K562 (cell line): ENCODE measurements around the gene ATG4D. TPM values are rescaled to one million over a fixed set of nuclear protein-coding genes. Genes with fewer than 3 reads are reported as not detected.

Experiments used
- COPS2 ChIP-seq: fragments of 450-650 bp; conservative IDR thresholded peaks from 2 replicates; pipeline ENCODE4 v1.6.1; 2016; ENCODE audit warnings: mild to moderate bottlenecking, moderate library complexity
- CTBP1 ChIP-seq: fragments of 450-650 bp; IDR thresholded peaks from 2 replicates; pipeline ENCODE4 v1.6.1; 2016; ENCODE audit warnings: borderline replicate concordance
- DPF2 ChIP-seq: fragments of 450-650 bp; IDR thresholded peaks from 2 replicates; pipeline ENCODE4 v1.6.1; 2016
- FOS ChIP-seq: IDR thresholded peaks from 3 replicates; pipeline ENCODE4 v1.6.1; 2011; ENCODE audit not compliant: insufficient read length; ENCODE audit errors: extremely low read depth
- FOXM1 ChIP-seq, 2 experiments: fragments of 450-650 bp in 1 of 2; sonication (generic) in 1 of 2; formaldehyde crosslinking in 1 of 2; IDR thresholded peaks; 2 replicates each; pipeline versions ENCODE4 v1.6.1 to v1.9.0; 2017 to 2022; ENCODE audit warnings: low read depth in 2 of 2, mild to moderate bottlenecking in 2 of 2, missing genetic modification reagents in 1 of 2, moderate library complexity in 1 of 2
- GATAD2B ChIP-seq: fragments of 450-650 bp; IDR thresholded peaks from 2 replicates; pipeline ENCODE4 v1.6.1; 2017; ENCODE audit warnings: mild to moderate bottlenecking, borderline replicate concordance
- HBP1 ChIP-seq: fragments of 450-650 bp; formaldehyde crosslinking; IDR thresholded peaks from 2 replicates; pipeline ENCODE4 v1.4.0; 2022; ENCODE audit warnings: missing genetic modification characterization
- HCFC1 ChIP-seq: IDR thresholded peaks from 2 replicates; pipeline ENCODE4 v1.6.1; 2012; ENCODE audit warnings: low read depth, low read length, improper control_type of control experiment
- ILK ChIP-seq: fragments of 450-650 bp; IDR thresholded peaks from 2 replicates; pipeline ENCODE4 v1.6.1; 2016; ENCODE audit warnings: missing genetic modification characterization, low read depth, mild to moderate bottlenecking, missing compliant biosample characterization, moderate library complexity, borderline replicate concordance
- JUN ChIP-seq, 2 experiments: sonication (generic) in 1 of 2; formaldehyde crosslinking in 1 of 2; IDR thresholded peaks; 2 replicates each; pipeline versions ENCODE4 v1.6.1 to v1.8.0; 2012 to 2022; ENCODE audit warnings: borderline replicate concordance in 2 of 2, mild to moderate bottlenecking in 2 of 2, improper control_type of control experiment in 1 of 2, low read depth in 1 of 2, low read length in 1 of 2, missing genetic modification reagents in 1 of 2
- PCBP2 ChIP-seq: fragments of 200-400 bp; formaldehyde crosslinking; IDR thresholded peaks from 2 replicates; pipeline ENCODE4 v1.6.1; 2018; ENCODE audit warnings: low read length, low read depth, mild to moderate bottlenecking, moderate library complexity; ENCODE audit not compliant: poor library complexity, severe bottlenecking
- SIN3A ChIP-seq, 2 experiments: fragments of 150-350 bp in 1 of 2; IDR thresholded peaks; 2 replicates each; pipeline ENCODE4 v1.6.1; 2011 to 2016; ENCODE audit warnings: borderline replicate concordance in 2 of 2, low read depth in 2 of 2, low read length in 2 of 2, mild to moderate bottlenecking in 2 of 2, moderate library complexity in 2 of 2; ENCODE audit not compliant: control insufficient read depth in 1 of 2
- SREBF1 ChIP-seq: fragments of 150-350 bp; IDR thresholded peaks from 2 replicates; pipeline ENCODE4 v1.6.1; 2014; ENCODE audit warnings: antibody characterized with exemption, low read depth, low read length, borderline replicate concordance
- TSC22D4 ChIP-seq: fragments of 450-650 bp; IDR thresholded peaks from 2 replicates; pipeline ENCODE4 v1.6.1; 2016; ENCODE audit warnings: missing genetic modification characterization, missing biosample characterization, control low read depth
- YBX1 ChIP-seq: fragments of 450-650 bp; IDR thresholded peaks from 2 replicates; pipeline ENCODE4 v1.7.1; 2016; ENCODE audit warnings: mild to moderate bottlenecking
- ZBTB34 ChIP-seq: fragments of 250-450 bp; sonication (Bioruptor Pico); IDR thresholded peaks from 2 replicates; pipeline ENCODE4 v1.8.0; 2021; ENCODE audit warnings: mild to moderate bottlenecking, moderate library complexity
- ZNF12 ChIP-seq: sonication (generic); formaldehyde crosslinking; IDR thresholded peaks from 2 replicates; pipeline ENCODE4 v1.4.0; 2020; ENCODE audit warnings: mild to moderate bottlenecking, missing genetic modification reagents
- ZNF444 ChIP-seq: fragments of 250-450 bp; sonication (Bioruptor Pico); IDR thresholded peaks from 2 replicates; pipeline ENCODE4 v1.4.0; 2020; ENCODE audit warnings: mild to moderate bottlenecking, moderate library complexity
- ZNF551 ChIP-seq: fragments of 250-450 bp; sonication (Bioruptor Pico); IDR thresholded peaks from 2 replicates; pipeline ENCODE4 v1.5.0; 2021; ENCODE audit warnings: mild to moderate bottlenecking, moderate library complexity
- polyA plus RNA-seq, 8 experiments: library from polyadenylated mRNA; depleted of rRNA in 4 of 8; stranded (reverse) in 5 of 8; unstranded in 3 of 8; fragments of >200 nt; fragmentation: Nextera tagmentation in 2 of 8; fragmentation: Illumina TruSeq in 1 of 8; extraction: Ambion mirVana in 2 of 8; extraction: Trizol in 1 of 8; gene quantifications; 2 replicates each; pipeline versions ENCODE4 v1.2.1 to v1.2.3, GENCODE V29; 2011 to 2014; ENCODE audit warnings: inconsistent platforms in 1 of 8, missing spikeins in 1 of 8
- total RNA-seq, 7 experiments: library from RNA; depleted of rRNA in 6 of 7; stranded (reverse); fragments of >200 nt in 6 of 7; fragmentation: Illumina TruSeq in 2 of 7; extraction: Trizol in 2 of 7; gene quantifications; 2 replicates each; pipeline versions ENCODE4 v1.2.1 to v1.2.3, GENCODE V29; 2011 to 2021; ENCODE audit warnings: low replicate concordance in 1 of 7
- TF ChIP-seq, protein P1 (sequence below): fragments of 200-800 bp; sonication (Bioruptor generic); IDR thresholded peaks from 2 replicates; pipeline ENCODE4 v1.6.1; 2016; ENCODE audit warnings: missing genetic modification characterization, missing compliant biosample characterization

Gene ATG4D
- total and polyA plus RNA-seq, 9 of the 15 experiments (the other 6 are each of a cell fraction or from before 2014, with no cell fraction given): 0.51 to 66.1 (median 22.9) TPM

- TF ChIP-seq HBP1 (CRISPR knock-in tag) (no peak), ZNF444 (CRISPR knock-in tag) (no peak), CTBP1 (peak; percentile 98), FOXM1 (IDR thresholded peaks at IDR 0.05; ENCODE audit: low read depth) (peak; percentile 49; the same call in 1 of the 2 replicates), FOXM1 (CRISPR knock-in tag; IDR thresholded peaks at IDR 0.05; ENCODE audit: low read depth) (no peak), ZNF551 (CRISPR knock-in tag) (no peak), COPS2 (no peak), TSC22D4 (tag) (no peak), SREBF1 (peak; percentile 51; the same call in 1 of the 2 replicates), GATAD2B (peak; percentile 95), JUN (IDR thresholded peaks at IDR 0.05; ENCODE audit: borderline replicate concordance, low read depth, low read length) (peak; percentile 71; the same call in 1 of the 2 replicates), JUN (CRISPR knock-in tag; IDR thresholded peaks at IDR 0.05; ENCODE audit: borderline replicate concordance) (peak; percentile 11; the same call in 1 of the 2 replicates), HCFC1 (peak; percentile 50; the same call in 1 of the 2 replicates), DPF2 (no peak), PCBP2 (no peak), SIN3A (IDR thresholded peaks at IDR 0.05; ENCODE audit: borderline replicate concordance in 2 of 2, control insufficient read depth in 1 of 2, low read depth in 2 of 2, low read length in 2 of 2) (peak; percentile 49 to 82; a peak in 2 of 4 replicates), YBX1 (no peak), ZNF12 (CRISPR knock-in tag) (no peak), ILK (tag) (no peak), FOS (no peak), ZBTB34 (CRISPR knock-in tag) (no peak)
- TF ChIP-seq, protein P1, sequence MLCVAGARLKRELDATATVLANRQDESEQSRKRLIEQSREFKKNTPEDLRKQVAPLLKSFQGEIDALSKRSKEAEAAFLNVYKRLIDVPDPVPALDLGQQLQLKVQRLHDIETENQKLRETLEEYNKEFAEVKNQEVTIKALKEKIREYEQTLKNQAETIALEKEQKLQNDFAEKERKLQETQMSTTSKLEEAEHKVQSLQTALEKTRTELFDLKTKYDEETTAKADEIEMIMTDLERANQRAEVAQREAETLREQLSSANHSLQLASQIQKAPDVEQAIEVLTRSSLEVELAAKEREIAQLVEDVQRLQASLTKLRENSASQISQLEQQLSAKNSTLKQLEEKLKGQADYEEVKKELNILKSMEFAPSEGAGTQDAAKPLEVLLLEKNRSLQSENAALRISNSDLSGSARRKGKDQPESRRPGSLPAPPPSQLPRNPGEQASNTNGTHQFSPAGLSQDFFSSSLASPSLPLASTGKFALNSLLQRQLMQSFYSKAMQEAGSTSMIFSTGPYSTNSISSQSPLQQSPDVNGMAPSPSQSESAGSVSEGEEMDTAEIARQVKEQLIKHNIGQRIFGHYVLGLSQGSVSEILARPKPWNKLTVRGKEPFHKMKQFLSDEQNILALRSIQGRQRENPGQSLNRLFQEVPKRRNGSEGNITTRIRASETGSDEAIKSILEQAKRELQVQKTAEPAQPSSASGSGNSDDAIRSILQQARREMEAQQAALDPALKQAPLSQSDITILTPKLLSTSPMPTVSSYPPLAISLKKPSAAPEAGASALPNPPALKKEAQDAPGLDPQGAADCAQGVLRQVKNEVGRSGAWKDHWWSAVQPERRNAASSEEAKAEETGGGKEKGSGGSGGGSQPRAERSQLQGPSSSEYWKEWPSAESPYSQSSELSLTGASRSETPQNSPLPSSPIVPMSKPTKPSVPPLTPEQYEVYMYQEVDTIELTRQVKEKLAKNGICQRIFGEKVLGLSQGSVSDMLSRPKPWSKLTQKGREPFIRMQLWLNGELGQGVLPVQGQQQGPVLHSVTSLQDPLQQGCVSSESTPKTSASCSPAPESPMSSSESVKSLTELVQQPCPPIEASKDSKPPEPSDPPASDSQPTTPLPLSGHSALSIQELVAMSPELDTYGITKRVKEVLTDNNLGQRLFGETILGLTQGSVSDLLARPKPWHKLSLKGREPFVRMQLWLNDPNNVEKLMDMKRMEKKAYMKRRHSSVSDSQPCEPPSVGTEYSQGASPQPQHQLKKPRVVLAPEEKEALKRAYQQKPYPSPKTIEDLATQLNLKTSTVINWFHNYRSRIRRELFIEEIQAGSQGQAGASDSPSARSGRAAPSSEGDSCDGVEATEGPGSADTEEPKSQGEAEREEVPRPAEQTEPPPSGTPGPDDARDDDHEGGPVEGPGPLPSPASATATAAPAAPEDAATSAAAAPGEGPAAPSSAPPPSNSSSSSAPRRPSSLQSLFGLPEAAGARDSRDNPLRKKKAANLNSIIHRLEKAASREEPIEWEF (CRISPR knock-in tag): no peak
Observed at GRCh38 chr19:10502524-10503001, 41.1 kb upstream of the ATG4D start (continued).
